ENCODE data around the gene CAMSAP1.
"Not testable (repeated sequence)": the region's sequence is repeated elsewhere in the genome, so short reads cannot be mapped to it uniquely, and the experiment has no call there.

CAMSAP1 gene

GRCh38 chr9:135920256-135920930 lies 13.0 kb upstream of the CAMSAP1 start:
- DNase-seq = no peak

- no peak for DNase-seq
These were observed 12.1 kb upstream of the CAMSAP1 start for GRCh38 chr9:135919318-135919890.

DNA sequence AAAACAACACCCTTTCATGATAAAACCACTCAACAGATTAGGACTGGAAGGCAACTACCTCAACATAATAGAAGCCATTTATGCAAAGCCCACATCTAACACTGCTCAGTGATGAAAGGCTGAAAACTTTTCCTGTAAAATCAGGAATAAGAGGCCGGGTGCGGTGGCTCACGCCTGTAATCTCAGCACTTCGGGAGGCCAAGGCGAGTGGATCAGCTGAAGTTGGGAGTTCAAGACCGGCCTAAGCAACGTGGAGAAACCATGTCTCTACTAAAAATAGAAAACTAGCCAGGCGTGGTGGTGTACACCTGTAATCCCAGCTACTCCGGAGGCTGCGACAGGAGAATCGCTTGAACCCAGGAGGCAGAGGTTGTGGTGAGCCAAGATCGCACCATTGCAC lies 8.9 kb upstream of the CAMSAP1 start:
- not testable (repeated sequence) for DNase-seq

- no peak for DNase-seq
These were observed 7.6 kb upstream of the CAMSAP1 start for GRCh38 chr9:135914921-135915320.

DNA sequence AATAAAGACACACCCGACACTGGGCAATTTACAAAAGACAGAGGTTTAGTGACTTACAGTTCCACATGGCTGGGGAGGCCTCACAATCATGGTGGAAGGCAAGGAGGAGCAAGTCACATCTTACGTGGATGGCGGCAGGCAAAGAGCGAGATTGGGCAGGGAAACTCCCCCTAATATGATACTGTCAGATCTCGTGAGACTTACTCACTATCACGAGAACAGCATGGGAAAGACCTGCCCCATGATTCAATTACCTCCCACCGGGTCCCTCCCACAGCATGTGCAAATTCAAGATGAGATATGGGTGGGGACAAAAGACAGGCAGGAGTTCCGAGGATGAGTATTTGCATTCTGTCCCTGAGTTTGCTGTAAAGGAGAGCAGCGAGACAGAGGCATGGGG lies 3.9 kb upstream of the CAMSAP1 start:
- not testable (repeated sequence) for DNase-seq

GRCh38 chr9:135910757-135911156 lies 3.4 kb upstream of the CAMSAP1 start:
- DNase-seq = no peak

DNA sequence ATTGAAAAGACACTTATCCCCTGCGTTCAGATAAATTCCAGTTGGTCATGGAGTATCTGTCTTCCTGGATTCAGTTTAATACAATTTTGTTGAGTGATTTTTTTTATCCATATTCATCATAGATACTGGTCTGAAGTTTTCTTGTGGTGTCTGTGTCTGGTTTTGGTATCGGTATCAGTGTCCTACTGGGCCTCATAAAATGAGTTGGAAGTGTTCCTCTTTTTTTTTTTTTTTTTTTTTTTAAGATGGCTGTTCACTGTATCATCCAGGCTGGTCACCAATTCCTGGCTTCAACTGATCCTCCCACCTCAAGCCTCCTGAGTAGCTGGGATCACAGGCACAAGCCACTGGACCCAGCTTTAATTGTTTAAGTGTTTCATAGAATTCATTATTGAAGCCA lies 2.9 kb upstream of the CAMSAP1 start:
- DNase-seq = no peak

GRCh38 chr9:135909371-135909770 lies 2.0 kb upstream of the CAMSAP1 start:
- DNase-seq = no peak

DNA sequence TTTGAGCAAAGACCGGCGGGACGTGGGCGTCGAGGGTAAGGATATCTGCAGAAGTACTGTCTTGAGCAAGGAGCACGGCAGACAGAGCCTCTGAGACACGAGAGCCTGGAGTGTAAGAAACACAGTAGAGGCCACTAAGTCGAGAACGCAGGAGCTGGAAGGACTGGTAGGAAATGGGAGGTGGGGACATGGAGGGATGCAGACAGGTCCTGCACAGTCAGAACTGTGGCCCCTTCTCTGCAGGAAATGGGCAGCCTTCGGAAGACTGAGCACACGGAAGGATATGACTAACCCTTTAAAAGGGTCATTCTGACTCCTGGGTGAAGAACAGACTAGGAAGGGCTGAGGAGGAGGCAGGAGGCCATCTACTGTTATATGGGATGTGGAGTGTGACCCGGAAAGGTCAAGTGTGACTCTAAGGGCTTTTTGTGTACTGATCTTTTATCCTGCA lies 1.4 kb upstream of the CAMSAP1 start:
- no peak for DNase-seq

DNA sequence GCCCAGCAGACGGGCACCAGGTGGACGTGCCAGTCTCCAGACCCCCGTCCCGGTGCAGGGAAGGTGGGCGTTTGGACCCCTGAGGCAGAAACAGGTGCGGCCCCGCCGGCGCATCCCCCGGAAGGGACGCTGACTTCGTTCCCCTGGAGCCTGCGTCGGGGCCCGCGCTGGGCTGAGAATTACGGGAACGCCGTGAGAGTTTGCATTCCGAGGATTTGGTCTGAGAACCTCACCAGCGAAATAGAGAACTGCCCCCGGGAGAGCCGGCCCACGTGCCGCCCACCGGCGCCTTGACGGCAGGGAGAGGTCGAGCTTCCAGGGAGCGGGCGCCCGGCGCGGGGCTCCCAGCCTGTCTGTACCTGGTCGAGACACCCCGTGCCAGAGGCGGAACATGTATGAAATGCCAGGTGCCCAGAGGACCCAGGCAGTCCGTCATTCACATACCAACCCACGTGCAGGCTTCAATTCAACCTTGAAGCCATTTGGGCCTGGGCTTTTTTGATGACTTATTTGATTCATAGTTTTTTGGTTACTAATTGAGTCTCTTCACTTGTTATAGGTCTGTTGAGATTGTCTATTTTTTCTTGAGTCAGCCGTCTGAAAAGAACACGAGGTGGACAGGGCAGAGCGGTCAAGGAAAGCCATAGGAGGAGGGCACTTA lies 877 bp upstream of the CAMSAP1 start:
- no peak for DNase-seq

DNA sequence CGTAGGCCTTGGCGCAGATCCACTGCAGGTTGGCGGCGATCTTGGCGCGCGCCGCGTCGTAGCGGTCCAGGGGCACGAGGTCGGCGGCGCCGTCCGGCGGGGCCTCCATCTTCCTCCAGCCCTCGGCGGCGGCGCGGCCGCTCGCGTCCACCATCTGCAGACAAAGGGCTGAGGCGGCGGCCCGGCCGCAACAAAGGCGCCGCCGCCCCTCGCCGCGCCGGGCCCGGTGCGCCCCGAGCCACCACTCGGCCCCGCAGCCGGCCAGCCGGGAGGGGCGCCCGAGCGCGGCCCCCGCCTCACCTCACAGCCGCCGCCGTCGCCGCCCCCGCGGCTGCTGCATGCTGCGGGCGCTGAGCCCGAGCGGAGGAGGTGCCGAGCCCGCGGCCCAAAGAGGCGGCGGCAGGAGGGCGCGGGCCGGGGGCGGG lies 328 bp downstream of the CAMSAP1 start:
- DNase-seq = peak in 1 of 2 experiments; percentile 18

GRCh38 chr9:135906291-135907005 lies 898 bp downstream of the CAMSAP1 start:
- DNase-seq = peak in 1 of 2 experiments; percentile 12

DNA sequence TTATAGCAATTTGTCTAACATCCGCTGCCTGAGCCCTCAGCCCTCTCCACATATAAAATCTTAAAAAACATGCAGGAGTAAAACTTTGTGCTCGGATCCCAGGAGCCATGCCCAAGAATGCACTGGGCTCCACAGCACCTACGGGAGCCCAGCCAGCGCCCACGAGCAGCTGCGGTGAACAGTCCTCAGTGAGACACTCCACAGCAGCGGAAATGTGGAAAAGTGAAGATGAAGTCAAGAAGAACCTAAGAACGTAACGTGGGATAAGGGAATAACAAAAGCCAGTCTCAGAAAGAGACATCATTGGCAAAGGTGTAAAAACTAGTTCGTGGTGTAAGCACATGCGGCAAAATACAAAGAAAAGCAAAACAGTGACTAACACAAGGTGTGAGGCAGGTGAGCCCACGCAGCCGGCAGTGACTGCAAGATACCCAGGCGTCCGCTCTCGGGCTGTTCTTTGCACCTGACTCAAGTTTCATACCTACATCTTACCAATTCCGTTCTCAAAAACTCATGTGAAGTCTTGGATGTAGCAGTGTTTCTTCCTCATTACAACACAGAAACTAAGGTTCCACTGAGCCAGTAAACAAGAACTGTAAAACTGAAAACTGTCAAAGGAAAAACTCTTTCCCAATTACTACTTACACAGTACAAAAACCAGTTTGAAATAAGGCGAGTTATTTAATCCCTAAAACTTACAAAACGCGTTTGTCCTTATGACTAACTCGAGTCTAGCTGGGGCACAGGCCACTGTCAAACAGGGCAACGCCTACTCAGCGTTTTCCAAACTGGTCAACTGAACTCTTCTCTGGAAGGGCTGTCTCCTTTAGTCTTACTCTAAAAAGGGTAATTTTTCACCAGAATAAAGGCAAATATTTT lies 1.7 kb downstream of the CAMSAP1 start:
- peak; percentile 67 to 81 for DNase-seq

GRCh38 chr9:135903786-135904520 lies 3.4 kb downstream of the CAMSAP1 start:
- DNase-seq = no peak

- no peak for DNase-seq
These were observed 4.0 kb downstream of the CAMSAP1 start for GRCh38 chr9:135903358-135903656.

DNA sequence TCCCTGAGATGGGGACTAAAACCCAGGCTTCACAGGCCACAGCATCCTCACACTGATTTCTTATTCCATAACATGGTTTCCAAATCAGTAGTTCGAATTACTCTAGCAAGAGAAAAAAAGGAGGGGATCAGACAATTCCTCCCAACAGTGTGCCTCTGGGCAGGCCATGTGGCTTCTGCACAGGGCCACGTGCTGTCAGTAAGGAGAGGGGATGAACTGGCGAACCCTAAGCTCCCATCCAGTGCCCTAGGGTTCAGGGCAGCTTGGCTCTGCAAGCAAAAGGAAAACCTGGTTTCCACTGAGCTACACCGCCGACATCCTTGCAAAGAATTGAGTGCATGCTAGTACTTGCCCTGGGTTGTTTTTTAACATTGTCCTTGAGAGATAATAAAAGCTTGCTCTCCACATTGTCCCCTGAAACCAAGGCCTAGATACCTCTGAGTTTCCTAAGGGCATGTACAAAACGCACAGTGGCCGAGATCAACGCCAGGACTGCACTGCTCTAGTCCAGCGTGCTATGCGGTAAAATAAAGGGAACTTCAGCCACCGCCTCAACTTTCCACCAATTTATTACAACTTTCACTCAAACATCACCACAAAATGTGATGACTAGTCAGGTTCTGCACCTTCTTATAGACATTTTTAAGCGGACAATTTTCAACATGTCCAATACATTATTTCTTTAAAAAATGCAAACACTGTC lies 4.5 kb downstream of the CAMSAP1 start:
- no peak for DNase-seq

GRCh38 chr9:135901826-135902225 lies 5.5 kb downstream of the CAMSAP1 start:
- no peak for DNase-seq

GRCh38 chr9:135901031-135901758 lies 6.2 kb downstream of the CAMSAP1 start:
- no peak for DNase-seq

DNA sequence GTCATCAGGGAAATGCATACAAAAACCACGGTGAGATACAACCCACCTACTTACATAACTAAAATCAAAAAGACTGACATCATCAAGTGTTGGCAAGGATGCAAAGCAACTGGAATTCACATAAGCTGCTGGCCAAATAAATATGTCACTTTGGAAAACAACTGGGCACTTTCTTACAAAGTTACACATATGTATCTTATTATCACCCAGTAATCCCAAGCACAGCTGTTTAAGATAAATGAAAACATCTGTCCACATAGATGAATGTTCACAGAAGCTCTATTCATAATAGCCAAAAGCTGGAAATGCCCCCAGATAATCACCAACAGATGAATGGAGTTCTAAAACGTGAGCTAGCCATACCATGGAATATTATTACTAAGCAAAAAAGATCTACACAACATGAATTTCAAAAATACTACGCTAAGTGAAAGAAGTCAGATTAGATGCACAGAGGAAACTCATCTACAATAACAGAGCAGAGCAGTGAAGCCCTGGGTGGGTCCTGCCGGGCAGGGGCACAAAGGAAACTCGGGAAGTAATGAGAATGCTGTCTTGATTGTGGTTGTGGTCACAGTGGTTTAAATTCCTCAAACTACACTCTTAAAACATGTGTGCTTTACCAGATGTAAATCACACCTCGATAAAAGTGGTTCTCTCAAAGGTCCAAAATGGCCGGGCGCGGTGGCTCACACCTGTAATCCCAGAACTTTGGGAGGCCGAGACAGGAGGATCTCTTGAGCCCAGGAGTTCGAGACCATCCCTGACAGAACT lies 8.5 kb downstream of the CAMSAP1 start:
- no peak for DNase-seq

DNA sequence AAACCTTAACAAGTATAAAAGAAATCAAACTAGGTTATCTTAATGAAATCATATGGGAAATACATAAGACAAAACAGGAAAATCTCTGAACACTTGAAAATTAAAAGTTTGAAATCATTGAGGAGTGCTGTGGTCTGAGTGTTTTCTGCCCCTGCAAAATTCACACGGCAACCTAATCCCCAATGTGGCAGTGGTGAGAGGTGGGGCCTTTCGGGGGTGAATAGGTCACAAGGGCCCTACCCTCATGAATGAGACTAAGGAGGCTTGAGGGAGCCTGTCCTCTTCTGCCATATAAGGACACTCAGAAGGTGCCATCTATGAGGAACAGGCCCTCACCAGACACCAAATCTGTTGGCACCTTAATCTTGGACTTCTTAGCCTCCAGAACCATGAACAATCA lies 10.7 kb downstream of the CAMSAP1 start:
- DNase-seq = no peak
